K562 (cell line): ENCODE results near the gene GGPS1. TPM values are rescaled to one million over a fixed set of nuclear protein-coding genes. Genes with fewer than 3 reads are reported as not detected.

ENCODE experiments used
- BCOR ChIP-seq: fragments of 450-650 bp; IDR thresholded peaks from 2 replicates; pipeline ENCODE4 v1.6.1; 2016
- CEBPG ChIP-seq, 3 experiments: fragments of 200-800 bp in 1 of 3; sonication (Bioruptor generic) in 1 of 3; sonication (generic) in 1 of 3; formaldehyde crosslinking in 1 of 3; IDR thresholded peaks in 2 of 3; conservative IDR thresholded peaks in 1 of 3; 2 replicates each; pipeline versions ENCODE4 v1.6.1 to v1.8.0; 2016 to 2022; ENCODE audit warnings: missing compliant biosample characterization in 2 of 3, missing genetic modification characterization in 2 of 3, mild to moderate bottlenecking in 1 of 3, missing genetic modification reagents in 1 of 3
- EGR1 ChIP-seq: fragments of 450-650 bp; conservative IDR thresholded peaks from 2 replicates; pipeline ENCODE4 v1.6.1; 2017; ENCODE audit warnings: mild to moderate bottlenecking
- GTF2B ChIP-seq: IDR thresholded peaks from 2 replicates; pipeline ENCODE4 v1.6.1; 2011; ENCODE audit not compliant: insufficient read length; ENCODE audit errors: extremely low read depth
- PBX2 ChIP-seq, 2 experiments: IDR thresholded peaks in 1 of 2; conservative IDR thresholded peaks in 1 of 2; 2 replicates each; pipeline ENCODE4 v1.6.1; 2016; ENCODE audit warnings: low read depth in 2 of 2, mild to moderate bottlenecking in 1 of 2, missing compliant biosample characterization in 1 of 2, missing genetic modification characterization in 1 of 2, moderate library complexity in 1 of 2
- PML ChIP-seq: IDR thresholded peaks from 2 replicates; pipeline ENCODE4 v1.6.1; 2012; ENCODE audit warnings: low read length, inconsistent platforms
- RBBP5 ChIP-seq: fragments of 200-600 bp; sonication (generic); IDR thresholded peaks from 2 replicates; pipeline ENCODE4 v1.6.1; 2012; ENCODE audit warnings: borderline replicate concordance, mild to moderate bottlenecking, low read length, control low read depth, inconsistent platforms; ENCODE audit not compliant: insufficient read depth, poor library complexity, severe bottlenecking
- RFX5 ChIP-seq: IDR thresholded peaks from 2 replicates; pipeline ENCODE4 v1.6.1; 2011; ENCODE audit warnings: low read depth, mild to moderate bottlenecking, improper control_type of control experiment, low read length
- SETDB1 ChIP-seq: IDR thresholded peaks from one replicate; pipeline ENCODE4 v1.6.1; 2012; ENCODE audit warnings: low read length, control low read depth, inconsistent platforms
- SIN3B ChIP-seq: fragments of 450-650 bp; IDR thresholded peaks from 2 replicates; pipeline ENCODE4 v1.6.1; 2017; ENCODE audit warnings: low read depth, mild to moderate bottlenecking, moderate library complexity
- SOX6 ChIP-seq: fragments of 450-650 bp; IDR thresholded peaks from 2 replicates; pipeline ENCODE4 v1.6.1; 2014; ENCODE audit warnings: mild to moderate bottlenecking
- TFAP4 ChIP-seq: sonication (generic); formaldehyde crosslinking; IDR thresholded peaks from 2 replicates; pipeline ENCODE4 v1.8.0; 2022; ENCODE audit warnings: missing genetic modification reagents, mild to moderate bottlenecking, moderate library complexity, borderline replicate concordance
- ZBTB33 ChIP-seq: sonication (generic); formaldehyde crosslinking; IDR thresholded peaks from 2 replicates; pipeline ENCODE4 v1.8.1; 2023; ENCODE audit warnings: mild to moderate bottlenecking, missing genetic modification reagents
- ZNF232 ChIP-seq: sonication (generic); formaldehyde crosslinking; IDR thresholded peaks from 2 replicates; pipeline ENCODE4 v1.8.0; 2022; ENCODE audit warnings: mild to moderate bottlenecking, missing genetic modification reagents
- ZNF395 ChIP-seq: fragments of 200-800 bp; sonication (Bioruptor generic); IDR thresholded peaks from 2 replicates; pipeline ENCODE4 v1.6.1; 2017; ENCODE audit warnings: missing genetic modification characterization, missing compliant biosample characterization
- ZNF507 ChIP-seq: conservative IDR thresholded peaks from 2 replicates; pipeline ENCODE4 v1.6.1; 2017; ENCODE audit warnings: missing genetic modification characterization, missing compliant biosample characterization
- ZNF511 ChIP-seq: sonication (generic); formaldehyde crosslinking; IDR thresholded peaks from 2 replicates; pipeline ENCODE4 v1.8.0; 2022; ENCODE audit warnings: mild to moderate bottlenecking, missing genetic modification reagents
- polyA plus RNA-seq, 8 experiments: library from polyadenylated mRNA; depleted of rRNA in 4 of 8; stranded (reverse) in 5 of 8; unstranded in 3 of 8; fragments of >200 nt; fragmentation: Nextera tagmentation in 2 of 8; fragmentation: Illumina TruSeq in 1 of 8; extraction: Ambion mirVana in 2 of 8; extraction: Trizol in 1 of 8; gene quantifications; 2 replicates each; pipeline versions ENCODE4 v1.2.1 to v1.2.3, GENCODE V29; 2011 to 2014; ENCODE audit warnings: inconsistent platforms in 1 of 8, missing spikeins in 1 of 8
- total RNA-seq, 7 experiments: library from RNA; depleted of rRNA in 6 of 7; stranded (reverse); fragments of >200 nt in 6 of 7; fragmentation: Illumina TruSeq in 2 of 7; extraction: Trizol in 2 of 7; gene quantifications; 2 replicates each; pipeline versions ENCODE4 v1.2.1 to v1.2.3, GENCODE V29; 2011 to 2021; ENCODE audit warnings: low replicate concordance in 1 of 7

The GGPS1 gene
- total and polyA plus RNA-seq, 9 of the 15 experiments (the other 6 are each of a cell fraction or from before 2014, with no cell fraction given), result 18.8 to 104 (median 56.3) TPM

- TF ChIP-seq ZBTB33 (CRISPR knock-in tag), result no peak
- TF ChIP-seq ZNF232 (CRISPR knock-in tag), result no peak
- TF ChIP-seq PML, result no peak
- no peak for TF ChIP-seq CEBPG (CRISPR knock-in tag; IDR thresholded peaks at IDR 0.05)
- TF ChIP-seq CEBPG (tag; conservative IDR thresholded peaks at IDR 0.05 in 1 of 2, IDR thresholded peaks at IDR 0.05 in 1 of 2), result no peak
- peak; percentile 97 for TF ChIP-seq RBBP5
- TF ChIP-seq SETDB1, result no peak
- TF ChIP-seq PBX2 (CRISPR knock-in tag; IDR thresholded peaks at IDR 0.05; ENCODE audit: low read depth), result no peak
- no peak for TF ChIP-seq PBX2 (tag; conservative IDR thresholded peaks at IDR 0.05; ENCODE audit: low read depth)
- TF ChIP-seq BCOR, result 0 out of 2 replicates have a peak, but pooled peaks have one; percentile 29
- TF ChIP-seq GTF2B, result no peak
- TF ChIP-seq SIN3B, result 0 out of 2 replicates have a peak, but pooled peaks have one; percentile 52
- no peak for TF ChIP-seq RFX5
- no peak for TF ChIP-seq ZNF507 (tag)
- peak; percentile 31; the same call in 1 of the 2 replicates for TF ChIP-seq EGR1
- TF ChIP-seq ZNF511 (CRISPR knock-in tag), result peak; percentile 76; the same call in 1 of the 2 replicates
- TF ChIP-seq TFAP4, result peak; percentile 51; the same call in 1 of the 2 replicates
- no peak for TF ChIP-seq ZNF395 (CRISPR knock-in tag)
- TF ChIP-seq SOX6, result no peak
These were observed 1.4 kb upstream of the GGPS1 start (continued) for GRCh38 chr1:235326719-235327558.
